ENCODE measurements around the gene TOLLIP. TPM values are rescaled to one million over a fixed set of nuclear protein-coding genes. Genes with fewer than 3 reads are reported as not detected.
"Not testable (repeated sequence)": the region's sequence is repeated elsewhere in the genome, so short reads cannot be mapped to it uniquely, and the experiment has no call there.

TOLLIP gene
- total RNA-seq, 1 donor from 2014 or later = 71.1 TPM

- no peak for TF ChIP-seq CTCF (IDR thresholded peaks at IDR 0.05)
- H3K36me3 ChIP-seq = peaks cover 3% of the 10 kb centered on the region
- H3K27me3 ChIP-seq = no peaks in the 10 kb centered on the region
- H3K9me3 ChIP-seq = no peaks in the 10 kb centered on the region
- H3K27ac ChIP-seq = no peak overlapping the region
- no peaks in the 10 kb centered on the region for H3K4me1 ChIP-seq
- H3K4me3 ChIP-seq = no peak overlapping the region
- DNase-seq (no peak), ATAC-seq (peak; percentile 17)
- intact Hi-C loops (cut with DNase I) = no loop called here
These were observed 39.5 kb downstream of the TOLLIP start for GRCh38 chr11:1269957-1270356.

- H3K36me3 ChIP-seq = no peaks in the 10 kb centered on the region
- intact Hi-C loops (cut with DNase I) = no loop called here
- peaks cover 7% of the 10 kb centered on the region for H3K4me1 ChIP-seq
- no peak overlapping the region for H3K27ac ChIP-seq
- no peak for ATAC-seq
- no peak overlapping the region for H3K4me3 ChIP-seq
- TF ChIP-seq CTCF (IDR thresholded peaks at IDR 0.05) = no peak
- H3K9me3 ChIP-seq = no peaks in the 10 kb centered on the region
- no peaks in the 10 kb centered on the region for H3K27me3 ChIP-seq
- DNase-seq = no peak
These were observed 41.9 kb downstream of the TOLLIP start for GRCh38 chr11:1267441-1268100.

DNA sequence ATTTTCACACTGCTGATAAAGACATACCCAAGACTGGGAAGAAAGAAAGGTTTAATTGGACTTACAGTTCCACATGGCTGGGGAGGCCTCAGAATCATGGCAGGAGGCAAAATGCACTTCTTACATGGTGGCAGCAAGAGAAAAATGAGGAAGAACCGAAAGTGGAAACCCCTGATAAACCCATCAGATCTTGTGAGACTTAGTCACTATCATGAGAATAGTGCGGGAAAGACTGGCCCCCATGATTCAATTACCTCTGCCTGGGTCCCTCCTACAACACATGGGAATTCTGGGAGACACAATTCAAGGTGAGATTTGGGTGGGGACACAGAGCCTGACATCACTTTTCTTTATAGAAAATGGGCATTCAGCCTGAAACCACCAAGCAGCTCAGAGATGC is 42.5 kb downstream of the TOLLIP start:
- H3K4me3 ChIP-seq; H3K36me3 ChIP-seq; DNase-seq; intact Hi-C loops (cut with DNase I); ATAC-seq; H3K4me1 ChIP-seq; H3K27me3 ChIP-seq; H3K27ac ChIP-seq; H3K9me3 ChIP-seq: not testable (repeated sequence)

DNA sequence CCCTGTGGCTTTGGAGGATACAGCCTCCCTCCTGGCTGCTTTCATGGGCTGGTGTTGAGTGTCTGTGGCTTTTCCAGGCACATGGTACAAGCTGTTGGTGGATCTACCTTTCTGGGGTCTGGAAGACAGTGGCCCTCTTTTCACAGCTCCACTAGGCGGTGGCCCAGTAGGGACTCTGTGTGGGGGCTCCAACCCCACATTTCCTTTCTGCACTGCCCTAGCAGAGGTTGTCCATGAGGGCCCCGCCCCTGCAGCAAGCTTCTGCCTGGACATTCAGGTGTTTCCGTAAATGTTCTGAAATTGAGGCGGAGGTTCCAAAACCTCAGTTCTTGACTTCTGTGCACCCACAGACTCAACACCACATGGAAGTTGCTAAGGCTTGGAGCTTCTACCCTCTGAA is 44.0 kb downstream of the TOLLIP start:
- H3K36me3 ChIP-seq; intact Hi-C loops (cut with DNase I); DNase-seq; H3K27me3 ChIP-seq; ATAC-seq; H3K9me3 ChIP-seq; H3K4me3 ChIP-seq; H3K27ac ChIP-seq: not testable (repeated sequence)
- H3K4me1 ChIP-seq = peaks cover 12% of the 10 kb centered on the region

- ATAC-seq = peak; percentile 27
- intact Hi-C loops (cut with DNase I); H3K27ac ChIP-seq; H3K36me3 ChIP-seq; H3K9me3 ChIP-seq; H3K27me3 ChIP-seq; DNase-seq; H3K4me3 ChIP-seq: not testable (repeated sequence)
- TF ChIP-seq CTCF (IDR thresholded peaks at IDR 0.05) = peak; percentile 52
- H3K4me1 ChIP-seq = peaks cover 12% of the 10 kb centered on the region
These were observed 45.0 kb downstream of the TOLLIP start for GRCh38 chr11:1264444-1264843.

- H3K4me1 ChIP-seq = peaks cover 12% of the 10 kb centered on the region
- H3K27me3 ChIP-seq = no peaks in the 10 kb centered on the region
- no peak for DNase-seq
- H3K36me3 ChIP-seq = no peaks in the 10 kb centered on the region
- TF ChIP-seq CTCF (IDR thresholded peaks at IDR 0.05) = no peak
- H3K9me3 ChIP-seq = no peaks in the 10 kb centered on the region
- ATAC-seq = peak; percentile 3
- peak overlapping the region; percentile 89 for H3K27ac ChIP-seq
- peak overlapping the region; percentile 58 for H3K4me3 ChIP-seq
- intact Hi-C loops (cut with DNase I) = no loop called here
These were observed 46.4 kb downstream of the TOLLIP start for GRCh38 chr11:1263010-1263409.

Data from upper lobe of right lung (tissue), 1 donor.